Motor neuron (in vitro differentiated cells): Measurements from ENCODE around the gene COL2A1. TPM values are rescaled to one million over a fixed set of nuclear protein-coding genes. Genes with fewer than 3 reads are reported as not detected.

ENCODE experiments used
- ATAC-seq, 8 experiments: fragments of 200-7000 bp; cut with Tn5 transposase; replicated peaks in 6 of 8; 2 replicates each; pipeline ENCODE4 v1.8.0; 2021; ENCODE audit warnings: mild to moderate bottlenecking in 8 of 8, moderate library complexity in 8 of 8
- H3K27ac ChIP-seq, 2 donors: fragments of 250-450 bp; sonication (Bioruptor Pico); 2 replicates each; pipeline ENCODE4 v1.9.0; 2021; ENCODE audit warnings: antibody characterized with exemption in 2 of 2, mild to moderate bottlenecking in 2 of 2, moderate library complexity in 1 of 2
- H3K4me1 ChIP-seq, 2 donors: fragments of 250-450 bp; sonication (Bioruptor Pico); replicated peaks in 1 of 2; 2 replicates each; pipeline ENCODE4 v1.6.1; 2021; ENCODE audit warnings: antibody characterized with exemption in 2 of 2, mild to moderate bottlenecking in 2 of 2, moderate library complexity in 1 of 2
- H3K4me3 ChIP-seq, 5 donors: fragments of 250-450 bp; sonication (Bioruptor Pico); 2 replicates each; pipeline ENCODE4 v1.9.0; 2021; ENCODE audit warnings: antibody characterized with exemption in 5 of 5, mild to moderate bottlenecking in 5 of 5, moderate library complexity in 4 of 5
- WGBS, 10 experiments: fragments of 450-650 bp; shearing (Covaris generic); methylation state at CpG; one replicate each; pipeline ENCODE4 v1.0.0; 2022; 5-methylcytosine and 5-hydroxymethylcytosine counted together
- in situ Hi-C, 9 experiments: fragments of 400-800 bp; cut with MboI; loops; one replicate each; pipeline ENCODE4 v1.15.0; 2021; ENCODE audit warnings: low sequenced_read_pairs in 9 of 9, low pct_unique_long_range_greater_than_20kb in 2 of 9; ENCODE audit not compliant: unreplicated experiment in 9 of 9
- total RNA-seq, 8 experiments: library from RNA; unstranded; fragments of 300-600 nt; gene quantifications; 2 replicates each; pipeline versions ENCODE4 v1.2.3 to v1.2.4, GENCODE V29; 2022

The COL2A1 gene
- total RNA-seq, 8 experiments from 2014 or later = 0.78 to 6.6 (median 1.9) TPM

DNA sequence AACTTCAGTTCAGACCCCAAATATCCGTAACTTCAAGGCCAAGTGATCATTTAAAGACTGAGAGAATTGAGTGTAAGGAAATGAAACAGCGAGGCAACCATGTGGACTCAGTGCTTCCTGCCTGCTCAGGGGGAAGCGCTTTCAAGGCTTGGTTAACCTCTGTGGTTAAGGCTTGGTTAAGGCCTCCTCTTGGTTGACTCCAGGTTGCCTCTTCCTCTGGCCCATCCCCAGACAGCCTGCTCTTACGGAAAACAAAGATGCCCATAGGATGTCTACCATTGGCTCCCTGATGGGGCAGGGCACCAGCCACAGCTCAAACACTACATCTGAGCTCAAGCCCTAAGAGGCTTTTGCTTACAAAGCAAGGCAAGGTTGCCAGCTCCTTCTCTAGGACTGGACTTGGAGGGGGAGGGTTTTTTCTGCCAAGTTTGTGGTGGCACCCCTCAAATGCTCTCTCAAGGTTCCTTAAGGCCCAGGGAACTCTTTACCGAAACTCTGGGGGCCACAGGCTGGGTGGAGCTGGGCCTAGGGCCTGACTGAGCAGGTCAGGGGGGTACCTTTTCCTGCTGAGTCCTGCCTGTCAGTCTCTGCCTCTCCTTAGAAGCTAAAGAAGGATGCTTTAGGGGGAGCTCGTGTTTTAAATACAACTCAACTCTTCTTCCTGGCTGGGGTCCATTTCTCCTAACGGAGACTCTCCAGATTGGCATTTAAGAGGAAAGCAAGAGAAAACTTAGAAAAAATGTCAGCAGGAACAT lies 13.7 kb downstream of the COL2A1 start:
- ATAC-seq = no peak
- in situ Hi-C loops = loop anchor here in 1 of 9 experiments (25.0 kb wide), 1 partner anchor 253 kb away; the partner anchor contains the start of gene ENDOU
- WGBS, 10 experiments = 55 to 100% (median 100%) methylated on average over 1 to 4 of the region's 7 CpGs; no CpG with 5 or more reads in 2 of the 10 experiments

DNA sequence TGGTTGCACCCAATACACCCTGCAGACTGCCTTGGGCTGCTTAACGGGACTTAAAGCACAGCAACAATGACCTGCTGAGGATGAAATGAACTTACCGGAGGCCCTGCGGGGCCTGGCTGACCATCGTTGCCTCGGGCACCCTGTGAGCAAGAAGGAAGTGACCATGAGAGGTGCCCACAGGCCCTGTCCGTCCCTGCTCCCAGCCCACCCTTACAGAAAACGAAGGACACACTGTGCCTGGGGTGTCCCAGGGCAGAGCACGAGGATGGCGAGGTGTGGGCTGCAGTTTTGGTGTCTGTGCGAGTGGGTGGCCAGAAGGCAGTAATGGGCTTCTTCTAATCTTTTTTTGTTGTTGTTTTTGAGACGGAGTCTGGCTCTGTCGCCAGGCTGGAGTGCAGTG lies 14.6 kb downstream of the COL2A1 start:
- H3K27ac ChIP-seq = no peak overlapping the region
- in situ Hi-C loops = loop anchor here in 1 of 9 experiments (25.0 kb wide), 1 partner anchor 252 kb away; the partner anchor contains the start of gene ENDOU
- no peak overlapping the region for H3K4me3 ChIP-seq
- H3K4me1 ChIP-seq = peaks cover 31 to 35% of the 10 kb centered on the region in 2 donors
- ATAC-seq = no peak
- WGBS, 10 experiments = 40 to 100% (median 90%) methylated on average over 2 to 6 of the region's 12 CpGs; no CpG with 5 or more reads in 3 of the 10 experiments

More for the DNA sequence above, 13.7 kb downstream of the COL2A1 start:
- peaks cover 31 to 35% of the 10 kb centered on the region in 2 donors for H3K4me1 ChIP-seq
- no peak overlapping the region for H3K27ac ChIP-seq
- no peak overlapping the region for H3K4me3 ChIP-seq

GRCh38 chr12:47989023-47989417 lies 15.3 kb downstream of the COL2A1 start:
- Histone ChIP-seq H3K4me1 (peaks cover 31 to 35% of the 10 kb centered on the region in 2 donors), H3K27ac (peak overlapping the region in 1 of 2 donors; percentile 70), H3K4me3 (no peak overlapping the region)
- in situ Hi-C loops = loop anchor here in 1 of 9 experiments (25.0 kb wide), 1 partner anchor 252 kb away; the partner anchor contains the start of gene ENDOU
- ATAC-seq = no peak
- 83 to 100% methylated on average over 1 to 2 of the region's 8 CpGs; no CpG with 5 or more reads in 8 of the 10 experiments for whole genome bisulfite sequencing, 10 experiments

DNA sequence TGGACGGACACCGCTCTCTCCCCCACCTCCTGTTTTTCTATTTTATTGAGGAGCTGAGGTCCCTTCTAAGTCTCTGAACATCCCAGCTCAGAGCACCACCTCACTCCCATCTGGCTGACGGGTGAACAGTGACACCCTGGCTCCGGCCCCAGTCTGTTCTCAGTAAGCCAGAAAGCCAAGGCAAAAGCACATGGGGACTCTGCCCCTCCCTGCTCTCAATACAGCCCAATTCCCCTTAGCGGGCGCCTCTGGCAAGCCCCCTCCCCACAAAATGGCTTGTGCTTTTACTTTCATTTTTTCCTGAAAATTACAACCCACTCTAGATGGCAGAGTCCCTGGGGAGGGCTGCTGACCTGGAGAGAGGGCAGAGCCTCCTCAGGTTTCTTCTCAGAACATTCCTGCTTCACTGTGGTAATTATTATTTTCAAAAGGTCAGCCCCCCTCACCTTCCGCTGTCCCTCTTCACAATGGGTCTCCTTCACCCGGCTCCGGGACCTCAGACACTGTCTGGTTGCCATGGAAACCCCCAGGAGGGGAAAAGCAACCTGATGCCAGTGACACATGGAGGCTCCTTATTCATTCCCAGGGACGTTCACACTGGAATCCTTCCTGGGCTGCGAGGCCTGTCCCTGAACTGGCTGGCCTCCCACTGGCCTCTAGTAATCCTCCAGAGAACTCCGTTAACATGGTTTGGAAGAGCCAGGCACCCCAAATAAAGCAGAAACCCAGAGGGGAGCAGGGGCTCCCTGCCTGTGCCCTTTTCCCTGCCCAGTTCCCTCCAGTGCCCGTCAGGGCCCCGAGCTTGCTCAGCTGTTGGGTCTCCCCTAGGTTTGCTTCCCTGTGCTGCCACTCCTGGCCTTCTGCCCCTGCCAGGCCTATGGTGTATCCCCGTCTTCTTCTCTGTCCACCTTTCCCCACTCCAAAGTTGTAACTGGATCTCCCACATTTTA lies 15.9 kb downstream of the COL2A1 start:
- in situ Hi-C loops = loop anchor here in 1 of 9 experiments (25.0 kb wide), 1 partner anchor 251 kb away; the partner anchor contains the start of gene ENDOU
- ATAC-seq = peak; percentile 56 to 79 (median 74)
- H3K4me1 ChIP-seq = peaks cover 31 to 35% of the 10 kb centered on the region in 2 donors
- no peak overlapping the region for H3K4me3 ChIP-seq
- WGBS, 10 experiments = 0 to 68% (median 42%) methylated on average over 1 to 9 of the region's 15 CpGs; no CpG with 5 or more reads in 2 of the 10 experiments
- H3K27ac ChIP-seq = peak overlapping the region; percentile 70 to 73

DNA sequence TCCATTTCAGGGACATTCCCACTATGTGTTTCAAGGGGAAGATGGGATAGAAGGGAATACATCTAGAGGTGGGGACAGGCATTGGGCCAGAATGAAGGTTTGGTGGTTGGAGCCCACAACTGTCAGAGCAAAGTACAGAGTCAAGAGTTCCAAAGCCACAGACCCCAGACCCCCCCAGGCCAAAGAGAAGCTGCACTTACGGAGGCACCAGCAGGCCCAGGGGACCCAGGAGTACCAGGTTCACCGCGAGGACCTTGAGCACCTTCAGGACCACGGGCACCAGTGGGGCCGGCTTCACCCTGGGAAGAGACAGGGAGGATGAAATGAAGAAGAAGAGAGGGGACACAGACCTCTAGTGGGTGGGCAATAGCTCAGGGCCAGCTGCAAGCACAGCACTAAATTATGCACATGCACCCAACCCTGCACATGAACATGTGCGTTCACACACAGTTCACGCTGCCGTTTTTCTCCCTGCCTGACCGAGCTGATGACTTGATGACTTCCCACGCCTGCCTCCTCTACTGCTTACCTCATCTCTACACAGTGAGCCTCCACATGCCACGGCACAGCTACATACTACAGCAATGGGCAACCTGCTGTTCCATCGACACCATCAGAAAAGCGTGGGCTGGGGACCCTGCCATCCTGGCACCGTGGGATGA lies 16.7 kb downstream of the COL2A1 start:
- peak overlapping the region; percentile 70 to 73 for H3K27ac ChIP-seq
- peak; percentile 77 to 93 (median 93) for ATAC-seq
- 27 to 100% (median 68%) methylated on average over 1 to 10 of the region's 14 CpGs; no CpG with 5 or more reads in 3 of the 10 experiments for WGBS, 10 experiments

GRCh38 chr12:47986832-47987231 lies 17.4 kb downstream of the COL2A1 start:
- H3K4me3 ChIP-seq = no peak overlapping the region
- WGBS, 10 experiments = 75 to 100% (median 100%) methylated on average over 1 to 3 of the region's 5 CpGs; no CpG with 5 or more reads in 5 of the 10 experiments
- in situ Hi-C loops = loop anchor here in 1 of 9 experiments (25.0 kb wide), 1 partner anchor 250 kb away; the partner anchor contains the start of gene ENDOU
- peak overlapping the region in 1 of 2 donors; percentile 73 for H3K27ac ChIP-seq
- no peak for ATAC-seq
- peaks cover 31 to 34% of the 10 kb centered on the region in 2 donors for H3K4me1 ChIP-seq

More for the DNA sequence above, 16.7 kb downstream of the COL2A1 start:
- peaks cover 31 to 35% of the 10 kb centered on the region in 2 donors for H3K4me1 ChIP-seq
- no peak overlapping the region for H3K4me3 ChIP-seq
- in situ Hi-C loops = loop anchor here in 1 of 9 experiments (25.0 kb wide), 1 partner anchor 250 kb away; the partner anchor contains the start of gene ENDOU

- in situ Hi-C loops = loop anchor here in 1 of 9 experiments (25.0 kb wide), 1 partner anchor 249 kb away; the partner anchor contains the start of gene ENDOU
- no peak overlapping the region for H3K27ac ChIP-seq
- WGBS, 10 experiments = 45 to 100% methylated on average over 1 to 4 of the region's 8 CpGs; no CpG with 5 or more reads in 8 of the 10 experiments
Observed at GRCh38 chr12:47986291-47986660, 18.0 kb downstream of the COL2A1 start.

GRCh38 chr12:47985596-47986290 lies 18.5 kb downstream of the COL2A1 start:
- WGBS, 10 experiments = 90 to 100% (median 97%) methylated on average over 2 to 6 of the region's 16 CpGs; no CpG with 5 or more reads in 6 of the 10 experiments
- in situ Hi-C loops = loop anchor here in 1 of 9 experiments (25.0 kb wide), 1 partner anchor 248 kb away; the partner anchor contains the start of gene ENDOU
- no peak overlapping the region for H3K4me3 ChIP-seq
- H3K4me1 ChIP-seq = peaks cover 25 to 27% of the 10 kb centered on the region in 2 donors
- ATAC-seq = no peak
- H3K27ac ChIP-seq = no peak overlapping the region

More at GRCh38 chr12:47986291-47986660, 18.0 kb downstream of the COL2A1 start:
- Histone ChIP-seq H3K4me1 (peaks cover 28 to 30% of the 10 kb centered on the region in 2 donors), H3K4me3 (no peak overlapping the region)
- no peak for ATAC-seq

- H3K27ac ChIP-seq = no peak overlapping the region
- H3K4me3 ChIP-seq = no peak overlapping the region
- no peak for ATAC-seq
- in situ Hi-C loops = loop anchor here in 1 of 9 experiments (25.0 kb wide), 1 partner anchor 247 kb away; the partner anchor contains the start of gene ENDOU
- 100% methylated on average over 1 of the region's 8 CpGs; no CpG with 5 or more reads in 9 of the 10 experiments for WGBS, 10 experiments
- peaks cover 27 to 35% of the 10 kb centered on the region in 2 donors for H3K4me1 ChIP-seq
Observed at GRCh38 chr12:47984331-47984801, 19.9 kb downstream of the COL2A1 start.

- peaks cover 20 to 27% of the 10 kb centered on the region in 2 donors for H3K4me1 ChIP-seq
- no peak overlapping the region for H3K4me3 ChIP-seq
- 100% methylated on average over 2 of the region's 5 CpGs; no CpG with 5 or more reads in 9 of the 10 experiments for WGBS, 10 experiments
- H3K27ac ChIP-seq = no peak overlapping the region
- in situ Hi-C loops = loop anchor here in 1 of 9 experiments (25.0 kb wide), 1 partner anchor 246 kb away; the partner anchor contains the start of gene ENDOU
- ATAC-seq = no peak
Observed at GRCh38 chr12:47983541-47984115, 20.6 kb downstream of the COL2A1 start.

- no peak for ATAC-seq
- Histone ChIP-seq H3K4me1 (peaks cover 11 to 19% of the 10 kb centered on the region in 2 donors), H3K4me3 (no peak overlapping the region), H3K27ac (no peak overlapping the region)
- in situ Hi-C loops = loop anchor here in 1 of 9 experiments (25.0 kb wide), 1 partner anchor 245 kb away; the partner anchor contains the start of gene ENDOU
- WGBS, 10 experiments = 40 to 84% (median 60%) methylated on average over 1 to 4 of the region's 11 CpGs; no CpG with 5 or more reads in 5 of the 10 experiments
Observed at GRCh38 chr12:47982770-47983169, 21.5 kb downstream of the COL2A1 start.
